NCI-H345 treated with DMSO at 0.1 percent for 48 hours (cell line): Measurements from ENCODE around the gene LIPH.
"Not testable (repeated sequence)": the region's sequence is repeated elsewhere in the genome, so short reads cannot be mapped to it uniquely, and the experiment has no call there.

Source experiments
- DNase-seq: peaks from one replicate; lab custom pipeline; 2025; ENCODE audit not compliant: unreplicated experiment; lab: John Stamatoyannopoulos, UW

The LIPH gene

GRCh38 chr3:185489462-185489861 lies 62.9 kb downstream of the LIPH start:
- no peak for DNase-seq

- DNase-seq: no peak
Observed at GRCh38 chr3:185488465-185488864, 63.9 kb downstream of the LIPH start.

GRCh38 chr3:185486394-185486793 lies 66.0 kb downstream of the LIPH start:
- no peak for DNase-seq

- DNase-seq: no peak
Observed at GRCh38 chr3:185484296-185484695, 68.1 kb downstream of the LIPH start.

GRCh38 chr3:185479373-185479945 lies 72.9 kb downstream of the LIPH start:
- no peak for DNase-seq

- DNase-seq: no peak
Observed at GRCh38 chr3:185477316-185477715, 75.1 kb downstream of the LIPH start.

GRCh38 chr3:185474922-185475321 lies 77.5 kb downstream of the LIPH start:
- not testable (repeated sequence) for DNase-seq

GRCh38 chr3:185473290-185473815 lies 79.0 kb downstream of the LIPH start:
- DNase-seq: no peak

GRCh38 chr3:185470323-185470722 lies 82.1 kb downstream of the LIPH start:
- DNase-seq: no peak

- DNase-seq: no peak
Observed at GRCh38 chr3:185469542-185469941, 82.8 kb downstream of the LIPH start.

- not testable (repeated sequence) for DNase-seq
Observed at GRCh38 chr3:185466123-185466522, 86.3 kb downstream of the LIPH start.

- DNase-seq: no peak
Observed at GRCh38 chr3:185465471-185465870, 86.9 kb downstream of the LIPH start.

- DNase-seq: no peak
Observed at GRCh38 chr3:185460719-185461350, 91.6 kb downstream of the LIPH start.

GRCh38 chr3:185460309-185460708 lies 92.1 kb downstream of the LIPH start:
- DNase-seq: no peak

- DNase-seq: no peak
Observed at GRCh38 chr3:185457376-185457775, 95.0 kb downstream of the LIPH start.
